ENCODE measurements around the gene LMBR1L. TPM values are rescaled to one million over a fixed set of nuclear protein-coding genes. Genes with fewer than 3 reads are reported as not detected.

LMBR1L gene
- total and polyA plus RNA-seq, 2 of the 8 experiments (the other 6 are each of a cell fraction or from before 2014, with no cell fraction given): 36.6 to 49.6 TPM

DNA sequence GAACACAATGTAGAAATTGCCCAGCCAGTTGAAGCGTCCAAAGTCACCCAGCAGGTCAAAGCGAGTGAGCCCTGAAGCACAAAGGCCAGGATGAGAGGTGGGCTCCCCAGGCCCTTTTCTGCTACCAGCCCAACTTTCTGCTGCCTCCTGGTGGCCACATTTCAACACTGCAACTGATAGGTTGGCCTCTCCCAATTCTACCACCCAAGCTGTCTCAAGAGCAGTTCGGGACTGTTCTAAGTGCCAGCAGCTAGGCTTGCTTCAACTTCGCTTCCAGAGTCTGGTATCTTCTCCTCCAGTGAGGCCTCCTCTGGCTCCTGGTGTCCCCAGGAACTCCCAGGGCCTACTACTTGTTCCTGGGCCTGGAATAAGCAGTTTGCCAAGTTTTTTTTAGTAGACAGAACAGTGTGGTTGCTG lies 12.6 kb downstream of the LMBR1L start:
- Histone ChIP-seq H3K4me1 (replicated peaks in 1 of 4; ENCODE audit: control insufficient read depth in 3 of 4, insufficient read depth in 4 of 4, low read length in 3 of 4) (peaks cover 0 to 11% (median 8%) of the 10 kb centered on the region in 4 experiments; a peak in 4 of 7 replicates), H3K36me3 (ENCODE audit: control insufficient read depth in 2 of 4, insufficient read depth in 4 of 4, low read length in 3 of 4) (peaks cover 10 to 29% (median 20%) of the 10 kb centered on the region in 4 experiments; a peak in 6 of 8 replicates), H3K79me2 (ENCODE audit: control insufficient read depth in 1 of 2, insufficient read depth in 2 of 2, low read length in 2 of 2) (no peaks in the 10 kb centered on the region), H4K91ac (replicated peaks; ENCODE audit: insufficient read length, low read length) (no peak overlapping the region), H2AFZ (ENCODE audit: low read length) (no peak overlapping the region), H4K20me1 (replicated peaks in 1 of 2; ENCODE audit: control insufficient read depth in 1 of 2, insufficient read depth in 2 of 2, low read length in 2 of 2) (peaks cover 0 to 2% of the 10 kb centered on the region in 2 experiments), H3K79me1 (ENCODE audit: low read depth, low read length) (no peaks in the 10 kb centered on the region), H2BK20ac (ENCODE audit: low read length) (no peak overlapping the region), H4K8ac (ENCODE audit: extremely low read depth, insufficient read depth, low read length) (no peak overlapping the region), H2BK12ac (ENCODE audit: low read depth, low read length) (no peak overlapping the region), H3K4me3 (ENCODE audit: extremely low read depth in 1 of 4, insufficient read depth in 2 of 4, low read depth in 3 of 4, low read length in 4 of 4) (no peak overlapping the region), H3K56ac (replicated peaks; ENCODE audit: insufficient read length, low read depth, low read length) (no peak overlapping the region), H4K5ac (ENCODE audit: insufficient read length, low read depth, low read length) (no peak overlapping the region), H3K23me2 (ENCODE audit: low read depth, low read length) (peaks cover 6% of the 10 kb centered on the region), H3K4me2 (ENCODE audit: insufficient read depth in 1 of 2, low read depth in 2 of 2, low read length in 2 of 2) (no peak overlapping the region), H3K9me3 (ENCODE audit: insufficient read depth in 2 of 2, low read depth in 1 of 2, low read length in 1 of 2) (no peaks in the 10 kb centered on the region), H3K27me3 (replicated peaks in 1 of 4; ENCODE audit: control insufficient read depth in 3 of 4, extremely low read depth in 1 of 4, insufficient read depth in 3 of 4, low read length in 3 of 4) (peaks cover 13 to 24% (median 23%) of the 10 kb centered on the region in 4 experiments), H2BK15ac (ENCODE audit: low read length) (no peak overlapping the region), H2AK5ac (ENCODE audit: low read depth, low read length) (no peak overlapping the region), H3K9ac (replicated peaks in 1 of 4; ENCODE audit: extremely low read depth in 1 of 4, low read depth in 3 of 4, low read length in 3 of 4) (no peak overlapping the region; a peak in 1 of 7 replicates), H2BK5ac (ENCODE audit: low read depth, low read length) (no peak overlapping the region), H3K14ac (ENCODE audit: insufficient read length) (no peak overlapping the region), H3K27ac (ENCODE audit: low read depth, low read length) (no peak overlapping the region), H2BK120ac (replicated peaks; ENCODE audit: low read depth, low read length) (no peak overlapping the region), H3K18ac (ENCODE audit: extremely low read depth, low read length) (no peak overlapping the region), H3K23ac (ENCODE audit: insufficient read length) (no peak overlapping the region), H3K4ac (replicated peaks; ENCODE audit: insufficient read length, low read depth, low read length) (no peak overlapping the region)
- peak in 1 of 2 experiments; percentile 88 for DNase-seq (ENCODE audit: low read depth in 1 of 2, low spot score in 2 of 2)
- POLR2A ChIA-PET (ENCODE audit: partially characterized antibody): interaction anchor here (0.9 to 4.4 kb wide), 6 partner anchors 9 to 80 kb away, joined by 3 to 27 read pairs (median 4); partner anchors contain the start of genes KMT2D and TUBA1B
- CTCF ChIA-PET (ENCODE audit: partially characterized antibody): interaction anchor here (0.6 to 16.2 kb wide), 21 partner anchors 11 to 478 kb away, joined by 3 to 235 read pairs (median 5); partner anchors contain the start of genes LMBR1L, RHEBL1 and TUBA1B
- TF ChIP-seq TAF1 (IDR thresholded peaks at IDR 0.05; ENCODE audit: low read depth, low read length) (no peak), CEBPB (IDR thresholded peaks at IDR 0.05; ENCODE audit: low read depth, low read length) (0 out of 2 replicates have a peak, but pooled peaks have one; percentile 13), RAD21 (IDR thresholded peaks at IDR 0.05 in 1 of 2, conservative IDR thresholded peaks at IDR 0.05 in 1 of 2; ENCODE audit: low read depth in 2 of 2, low read length in 2 of 2) (peak; percentile 70 to 79), TEAD4 (IDR thresholded peaks at IDR 0.05; ENCODE audit: low read depth, low read length) (0 out of 2 replicates have a peak, but pooled peaks have one; percentile 51)
- TF ChIP-seq, protein P1, sequence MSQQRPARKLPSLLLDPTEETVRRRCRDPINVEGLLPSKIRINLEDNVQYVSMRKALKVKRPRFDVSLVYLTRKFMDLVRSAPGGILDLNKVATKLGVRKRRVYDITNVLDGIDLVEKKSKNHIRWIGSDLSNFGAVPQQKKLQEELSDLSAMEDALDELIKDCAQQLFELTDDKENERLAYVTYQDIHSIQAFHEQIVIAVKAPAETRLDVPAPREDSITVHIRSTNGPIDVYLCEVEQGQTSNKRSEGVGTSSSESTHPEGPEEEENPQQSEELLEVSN (IDR thresholded peaks at IDR 0.05): no peak
- TF ChIP-seq, protein P2, sequence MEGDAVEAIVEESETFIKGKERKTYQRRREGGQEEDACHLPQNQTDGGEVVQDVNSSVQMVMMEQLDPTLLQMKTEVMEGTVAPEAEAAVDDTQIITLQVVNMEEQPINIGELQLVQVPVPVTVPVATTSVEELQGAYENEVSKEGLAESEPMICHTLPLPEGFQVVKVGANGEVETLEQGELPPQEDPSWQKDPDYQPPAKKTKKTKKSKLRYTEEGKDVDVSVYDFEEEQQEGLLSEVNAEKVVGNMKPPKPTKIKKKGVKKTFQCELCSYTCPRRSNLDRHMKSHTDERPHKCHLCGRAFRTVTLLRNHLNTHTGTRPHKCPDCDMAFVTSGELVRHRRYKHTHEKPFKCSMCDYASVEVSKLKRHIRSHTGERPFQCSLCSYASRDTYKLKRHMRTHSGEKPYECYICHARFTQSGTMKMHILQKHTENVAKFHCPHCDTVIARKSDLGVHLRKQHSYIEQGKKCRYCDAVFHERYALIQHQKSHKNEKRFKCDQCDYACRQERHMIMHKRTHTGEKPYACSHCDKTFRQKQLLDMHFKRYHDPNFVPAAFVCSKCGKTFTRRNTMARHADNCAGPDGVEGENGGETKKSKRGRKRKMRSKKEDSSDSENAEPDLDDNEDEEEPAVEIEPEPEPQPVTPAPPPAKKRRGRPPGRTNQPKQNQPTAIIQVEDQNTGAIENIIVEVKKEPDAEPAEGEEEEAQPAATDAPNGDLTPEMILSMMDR (IDR thresholded peaks at IDR 0.05; ENCODE audit: control extremely low read depth in 1 of 3, insufficient read depth in 1 of 3, low read depth in 1 of 3, low read length in 3 of 3): peak; percentile 87 to 96 (median 91)
- TF ChIP-seq, protein P3, sequence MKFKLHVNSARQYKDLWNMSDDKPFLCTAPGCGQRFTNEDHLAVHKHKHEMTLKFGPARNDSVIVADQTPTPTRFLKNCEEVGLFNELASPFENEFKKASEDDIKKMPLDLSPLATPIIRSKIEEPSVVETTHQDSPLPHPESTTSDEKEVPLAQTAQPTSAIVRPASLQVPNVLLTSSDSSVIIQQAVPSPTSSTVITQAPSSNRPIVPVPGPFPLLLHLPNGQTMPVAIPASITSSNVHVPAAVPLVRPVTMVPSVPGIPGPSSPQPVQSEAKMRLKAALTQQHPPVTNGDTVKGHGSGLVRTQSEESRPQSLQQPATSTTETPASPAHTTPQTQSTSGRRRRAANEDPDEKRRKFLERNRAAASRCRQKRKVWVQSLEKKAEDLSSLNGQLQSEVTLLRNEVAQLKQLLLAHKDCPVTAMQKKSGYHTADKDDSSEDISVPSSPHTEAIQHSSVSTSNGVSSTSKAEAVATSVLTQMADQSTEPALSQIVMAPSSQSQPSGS (IDR thresholded peaks at IDR 0.05; ENCODE audit: low read length): no peak
- 59% methylated on average over 4 of the region's 4 CpGs; no CpG with 5 or more reads in 1 of the 2 experiments for WGBS, 2 experiments (ENCODE audit: extremely low coverage in 1 of 2, insufficient coverage in 1 of 2, insufficient read length in 1 of 2, insufficient replicate concordance in 2 of 2, low coverage in 1 of 2, low lambda C conversion rate in 2 of 2, missing lambda C conversion rate in 1 of 2)
- FAIRE-seq: peak; percentile 95

Data from H1 (cell line).